SK-MEL-5 (cell line): ENCODE results near the gene DEFB128. TPM values are rescaled to one million over a fixed set of nuclear protein-coding genes. Genes with fewer than 3 reads are reported as not detected.
A peak's percentile ranks its signal among the peaks of the same experiment; 100 is the strongest.

Source experiments
- DNase-seq: peaks from one replicate; pipeline ENCODE4 v3.0.0-alpha.2; 2016; ENCODE audit warnings: low read depth, low spot score
- in situ Hi-C: cut with HindIII; loops from 2 replicates; pipeline ENCODE4 v1.10.0; 2016; ENCODE audit warnings: low sequenced_read_pairs, high pct_unique_total_duplicates, low pct_unique_long_range_greater_than_20kb
- total RNA-seq: library from RNA; depleted of rRNA; stranded (reverse); fragments of >200 nt; shearing (Covaris generic); gene quantifications from 2 replicates; pipeline ENCODE4 v1.2.3, GENCODE V29; 2014; rRNA removed

Gene DEFB128
- total RNA-seq, 1 experiment from 2014 or later, result not detected

GRCh38 chr20:187733-188132 is 1.8 kb downstream of the DEFB128 start:
- DNase-seq, result no peak
- in situ Hi-C loops, result no loop called here

- in situ Hi-C loops, result no loop called here
- no peak for DNase-seq
Observed at GRCh38 chr20:184288-184687, 5.2 kb downstream of the DEFB128 start.

DNA sequence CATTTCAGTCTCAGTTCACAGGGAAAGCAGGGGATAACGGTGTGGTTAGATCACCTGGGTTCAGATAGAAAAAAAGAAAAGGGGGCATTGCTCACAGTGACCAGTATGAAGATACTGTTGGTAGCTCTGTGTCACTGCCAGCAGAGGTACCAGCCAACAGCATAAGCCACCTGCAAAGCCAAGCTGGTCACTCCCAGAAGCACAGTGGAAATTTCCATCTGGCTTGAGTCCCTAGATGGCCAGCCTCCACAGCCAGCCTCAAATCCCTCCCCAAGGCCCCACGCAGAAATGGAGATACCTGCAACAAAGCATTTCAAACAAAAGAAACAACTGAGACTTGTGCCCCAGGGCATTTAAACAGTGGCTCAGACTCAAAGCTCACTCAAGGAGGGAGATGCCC is 20.6 kb downstream of the DEFB128 start:
- no peak for DNase-seq
- in situ Hi-C loops, result no loop called here

DNA sequence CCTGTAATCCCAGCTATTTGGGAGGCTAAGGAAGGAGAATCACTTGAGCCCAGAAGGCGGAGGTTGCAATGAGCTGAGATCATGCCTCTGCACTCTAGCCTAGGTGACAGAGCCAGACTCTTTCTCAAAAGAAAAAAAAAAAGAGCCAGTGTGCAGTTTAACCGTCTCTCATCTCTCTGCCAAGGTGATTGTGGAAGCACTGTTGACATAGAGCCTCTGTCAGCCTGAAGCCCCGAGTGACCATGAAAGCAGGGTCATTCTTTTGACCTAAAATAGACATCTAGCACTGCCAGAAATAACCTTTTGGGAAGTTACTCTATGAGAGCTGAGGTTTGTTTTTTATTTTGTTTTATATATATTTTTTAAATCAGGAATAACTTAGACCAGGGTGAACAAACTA is 24.9 kb downstream of the DEFB128 start:
- in situ Hi-C loops, result no loop called here
- DNase-seq, result no peak

DNA sequence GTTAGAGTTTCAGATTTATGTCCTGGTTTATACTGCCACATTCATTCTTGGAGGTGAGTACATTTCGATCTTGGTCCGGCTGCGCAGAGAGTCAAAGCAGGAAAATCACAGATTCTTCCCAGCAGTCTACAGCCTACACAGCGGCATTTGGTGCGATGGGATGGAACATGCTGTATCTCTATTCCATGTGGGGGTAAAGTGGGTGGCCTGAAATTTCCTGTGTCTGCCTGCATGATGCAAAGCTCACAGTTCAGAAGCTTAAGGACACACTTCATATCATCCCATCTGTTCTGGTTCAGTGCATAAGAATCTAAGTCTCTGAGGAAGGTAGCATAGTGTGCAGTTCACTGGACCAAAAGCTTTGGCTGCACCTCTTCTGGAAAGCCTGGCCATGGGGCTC is 32.4 kb downstream of the DEFB128 start, which contains the start of gene DEFB127:
Gene DEFB127, plus strand, starts transcription at position 301 of the 400 bp plus-strand sequence. Its CDS starts 91 bp downstream, at position 392.
- DNase-seq, result no peak
- in situ Hi-C loops, result no loop called here

GRCh38 chr20:152131-152530 is 37.4 kb downstream of the DEFB128 start:
- DNase-seq, result peak; percentile 58
- in situ Hi-C loops, result no loop called here

DNA sequence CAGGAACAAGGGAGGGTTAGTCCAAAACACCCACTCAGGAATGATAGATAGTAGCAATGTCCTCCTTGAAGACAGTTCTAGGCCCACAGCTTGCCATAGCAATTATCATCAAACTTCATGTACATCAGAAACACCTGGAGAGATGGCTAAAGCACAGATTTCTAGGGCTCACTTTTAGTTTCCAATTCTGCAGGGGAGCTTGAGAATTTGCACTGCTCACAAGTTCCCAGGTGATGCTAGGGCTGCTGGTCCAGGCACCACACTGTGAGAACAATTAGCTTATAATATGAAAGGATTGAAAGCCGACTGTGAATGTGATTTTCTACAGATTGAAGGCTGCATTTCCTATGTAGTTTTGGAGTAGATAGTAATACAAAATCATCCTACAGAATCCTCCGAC is 43.6 kb downstream of the DEFB128 start:
- in situ Hi-C loops, result no loop called here
- DNase-seq, result no peak

DNA sequence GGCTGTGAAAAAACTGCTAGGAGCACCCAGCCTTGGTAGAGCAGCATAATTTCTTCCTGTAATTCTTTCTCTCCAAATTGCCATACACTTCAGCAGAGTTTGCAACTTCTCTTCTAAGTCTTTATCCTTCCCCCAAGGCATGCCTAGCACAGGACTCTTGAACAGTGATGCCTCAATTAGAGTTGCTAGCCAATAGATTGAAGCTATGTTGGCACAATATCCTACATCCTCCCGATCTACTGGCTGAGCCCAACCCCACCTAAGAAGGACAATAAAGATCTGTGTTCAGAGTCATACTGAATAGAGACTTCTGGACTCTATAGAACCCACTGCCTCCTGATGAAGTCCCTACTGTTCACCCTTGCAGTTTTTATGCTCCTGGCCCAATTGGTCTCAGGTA is 47.2 kb downstream of the DEFB128 start, which contains the start of gene DEFB126:
Gene DEFB126, plus strand, starts transcription at position 301 of the 400 bp plus-strand sequence. Its CDS starts 39 bp downstream, at position 340.
- peak; percentile 32 for DNase-seq
- in situ Hi-C loops, result no loop called here

Other genes starting within 250 kb of the DEFB128 start
- not detected in 2 replicates for gene DEFB125, start 102.0 kb downstream of the DEFB128 start, total RNA-seq
- 5.1 and 5.5 TPM in 2 replicates for gene DEFB126, start 47.1 kb downstream of the DEFB128 start, total RNA-seq
- gene DEFB127, start 32.3 kb downstream of the DEFB128 start, total RNA-seq, result not detected in 2 replicates
- not detected in 2 replicates for gene DEFB129, start 37.5 kb upstream of the DEFB128 start, total RNA-seq
- not detected in 2 replicates for gene DEFB132, start 68.0 kb upstream of the DEFB128 start, total RNA-seq
- gene C20orf96, start 101.0 kb upstream of the DEFB128 start, total RNA-seq, result 1.6 and 1.7 TPM in 2 replicates
- 25.5 and 29.7 TPM in 2 replicates for gene ZCCHC3, start 107.9 kb upstream of the DEFB128 start, total RNA-seq
- gene SOX12, start 135.8 kb upstream of the DEFB128 start, total RNA-seq, result 3.1 and 3.9 TPM in 2 replicates
- 38.2 and 41.8 TPM in 2 replicates for gene NRSN2, start 157.4 kb upstream of the DEFB128 start, total RNA-seq
- 146 and 157 TPM in 2 replicates for gene TRIB3, start 191.0 kb upstream of the DEFB128 start, total RNA-seq
- 51.1 and 58.0 TPM in 2 replicates for gene RBCK1, start 218.6 kb upstream of the DEFB128 start, total RNA-seq